GM21786 (cell line): ENCODE measurements around the gene ADGRB2.
"Not testable (repeated sequence)": the region's sequence is repeated elsewhere in the genome, so short reads cannot be mapped to it uniquely, and the experiment has no call there.

ENCODE experiments used
- ATAC-seq: cut with Tn5 transposase; IDR thresholded peaks from one replicate; pipeline ENCODE4 v1.9.1; 2021; ENCODE audit not compliant: unreplicated experiment

The ADGRB2 gene

GRCh38 chr1:31730336-31731048, 33.6 kb downstream of the ADGRB2 start:
- no peak for ATAC-seq

- ATAC-seq, result no peak
Observed at GRCh38 chr1:31727849-31728248, 36.3 kb downstream of the ADGRB2 start.

DNA sequence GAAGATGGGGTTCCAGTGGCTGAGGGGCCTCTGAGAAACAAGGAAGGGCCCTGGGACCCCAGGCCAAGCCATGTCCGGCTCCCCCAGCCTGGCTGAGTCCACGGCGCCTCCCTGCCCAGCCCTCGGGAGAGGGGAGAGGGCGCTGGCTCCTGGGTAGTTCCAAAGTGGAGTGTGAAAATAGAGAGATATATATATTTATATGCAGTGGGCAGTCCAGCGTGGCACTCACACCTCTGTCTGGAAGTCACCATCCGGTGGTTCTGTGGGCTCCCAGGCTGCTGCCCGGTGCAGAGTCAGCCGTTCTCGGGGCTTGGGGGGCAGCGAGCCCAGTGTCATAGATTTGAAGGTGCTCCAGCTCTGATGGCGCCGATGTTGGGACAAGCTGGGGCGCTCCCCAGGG, 36.9 kb downstream of the ADGRB2 start:
- ATAC-seq, result no peak

DNA sequence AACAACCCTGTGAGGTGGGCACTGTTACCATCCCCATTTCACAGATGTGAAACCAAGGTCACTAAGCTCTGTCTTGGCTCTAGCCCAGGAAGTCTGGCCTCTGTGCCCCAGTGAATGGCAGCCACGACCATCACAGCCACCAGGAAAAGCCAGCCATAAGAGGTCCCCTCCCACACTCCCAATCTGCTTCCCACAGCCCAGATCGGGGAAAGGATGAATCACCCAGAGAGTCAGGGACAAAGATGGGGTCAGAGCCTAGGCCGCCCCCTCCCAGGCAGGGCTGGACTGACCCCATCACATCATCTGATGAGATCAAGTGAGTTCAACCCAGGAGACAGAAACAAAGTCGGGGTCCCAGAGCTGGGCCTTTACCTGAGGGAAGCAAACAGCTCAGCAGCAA, 37.4 kb downstream of the ADGRB2 start:
- no peak for ATAC-seq

GRCh38 chr1:31725777-31726535, 38.2 kb downstream of the ADGRB2 start:
- ATAC-seq, result no peak

GRCh38 chr1:31725134-31725533, 39.0 kb downstream of the ADGRB2 start:
- no peak for ATAC-seq

GRCh38 chr1:31723828-31724359, 40.2 kb downstream of the ADGRB2 start:
- ATAC-seq, result no peak

DNA sequence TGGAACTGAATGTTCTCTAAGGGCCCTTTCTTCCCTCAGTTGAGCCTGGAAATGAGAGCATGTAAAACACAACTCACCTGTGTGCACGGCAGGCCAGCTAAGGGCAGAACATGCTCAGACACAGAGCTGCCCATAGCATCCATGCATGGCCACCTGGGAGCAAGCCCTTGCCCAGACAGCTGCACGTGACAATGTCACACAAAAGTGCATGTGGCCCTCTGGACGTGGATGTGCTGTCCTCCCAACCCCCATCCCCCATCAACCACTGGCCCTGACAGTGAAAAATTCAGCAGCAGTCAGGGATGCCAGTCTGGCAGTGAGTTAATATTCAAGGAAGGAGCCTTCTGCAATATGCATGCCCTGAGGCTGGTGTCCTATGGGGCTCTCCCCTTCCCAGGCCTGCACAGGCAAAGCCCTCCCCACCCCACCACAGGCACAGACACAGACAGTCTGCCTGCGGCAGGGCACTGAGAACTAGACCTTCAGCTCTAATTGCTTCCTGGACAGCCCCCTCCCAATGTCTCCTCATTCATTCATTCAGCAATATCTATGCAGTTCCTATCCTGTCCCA, 45.7 kb downstream of the ADGRB2 start:
- no peak for ATAC-seq

DNA sequence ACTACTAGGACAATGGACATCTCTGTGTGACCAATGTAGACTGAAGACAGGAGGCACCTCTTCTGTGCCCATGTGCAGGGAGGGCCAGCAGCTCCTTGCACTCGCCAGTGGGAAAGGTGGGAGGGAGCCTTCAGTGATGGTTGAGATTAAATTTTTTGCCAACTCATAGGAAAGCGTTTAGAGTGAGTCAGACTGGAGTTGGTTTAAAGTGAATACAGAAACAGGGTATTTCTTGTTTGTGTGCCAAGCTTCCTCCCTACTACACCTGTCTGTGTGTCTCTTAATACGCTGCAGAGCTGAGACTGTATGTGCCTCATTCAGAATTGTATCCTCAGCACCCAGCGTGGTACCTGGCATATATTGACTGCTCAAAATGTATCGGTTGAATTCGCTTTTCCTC, 46.8 kb downstream of the ADGRB2 start:
- no peak for ATAC-seq

- ATAC-seq, result no peak
Observed at GRCh38 chr1:31715873-31716220, 48.3 kb downstream of the ADGRB2 start.

DNA sequence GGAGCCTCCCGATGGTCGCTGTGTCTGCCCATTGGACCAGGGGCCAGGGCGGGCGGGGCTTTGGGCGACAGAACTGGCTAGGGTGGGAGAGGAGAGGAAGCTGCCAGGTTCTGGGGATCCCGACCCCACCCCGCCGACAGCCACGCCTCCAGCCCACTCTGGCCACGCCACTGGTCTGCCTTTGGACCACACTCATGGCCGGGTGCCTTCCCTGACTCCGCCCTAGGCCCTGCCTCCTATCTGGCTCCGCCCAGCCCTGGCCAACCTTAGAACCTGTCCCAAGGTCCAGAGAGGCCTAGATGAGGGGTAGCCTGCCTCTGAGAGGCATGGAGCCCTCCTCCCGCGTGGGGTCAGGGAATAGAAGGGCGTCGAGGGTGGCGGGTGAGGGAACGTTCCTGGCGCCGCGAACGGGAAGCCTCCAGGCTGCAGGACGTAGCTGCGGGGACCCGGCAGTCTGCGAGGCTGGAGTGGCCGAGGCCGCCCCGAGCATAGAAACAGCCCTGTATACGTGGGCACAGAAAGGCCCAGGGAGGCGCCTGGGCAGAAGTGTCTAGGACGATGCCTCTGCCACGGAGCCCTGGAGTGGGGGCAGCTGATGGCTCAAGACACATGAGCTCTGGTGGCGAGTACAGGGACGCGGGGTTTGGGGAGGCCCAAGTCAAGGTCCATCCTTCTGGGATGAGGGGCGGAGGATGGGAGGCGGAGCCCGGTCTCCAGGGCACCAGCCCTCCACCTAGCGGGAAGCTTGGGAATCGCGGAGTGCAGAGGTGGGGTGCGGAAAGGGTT, 48.9 kb downstream of the ADGRB2 start:
- no peak for ATAC-seq

DNA sequence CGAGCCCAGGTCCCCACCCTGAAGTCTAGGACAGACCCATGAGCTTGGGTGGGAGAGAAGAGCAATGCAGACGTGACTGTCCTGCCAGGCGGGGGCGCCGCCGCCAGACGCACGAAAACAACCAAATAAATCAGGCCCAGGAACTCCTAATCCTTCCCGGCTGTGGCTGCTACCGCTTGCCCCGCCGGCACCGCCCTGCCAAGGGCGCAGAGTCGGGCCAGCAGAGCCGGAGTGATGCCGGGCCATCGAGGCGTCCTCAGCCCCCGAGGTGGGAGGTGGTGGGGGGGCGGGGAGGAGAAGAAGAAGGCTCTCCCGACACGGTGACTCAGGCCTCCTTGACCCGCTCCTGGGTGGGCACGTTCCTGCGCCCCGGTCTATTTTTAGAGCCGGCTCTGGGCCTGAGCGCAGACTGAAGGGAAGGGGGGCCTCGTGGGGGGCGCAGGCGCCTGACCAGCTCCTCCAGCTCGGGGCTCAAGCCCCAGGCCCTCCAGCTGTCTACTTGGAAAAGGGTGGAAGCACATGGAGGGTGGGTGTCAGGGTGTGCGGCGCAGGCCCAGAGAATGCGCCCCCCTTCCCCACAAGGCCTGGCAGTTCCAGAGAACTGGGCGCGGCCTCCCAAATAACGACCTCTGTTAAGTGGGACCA, 49.6 kb downstream of the ADGRB2 start:
- ATAC-seq, result no peak

- no peak for ATAC-seq
Observed at GRCh38 chr1:31712630-31713029, 51.5 kb downstream of the ADGRB2 start.

DNA sequence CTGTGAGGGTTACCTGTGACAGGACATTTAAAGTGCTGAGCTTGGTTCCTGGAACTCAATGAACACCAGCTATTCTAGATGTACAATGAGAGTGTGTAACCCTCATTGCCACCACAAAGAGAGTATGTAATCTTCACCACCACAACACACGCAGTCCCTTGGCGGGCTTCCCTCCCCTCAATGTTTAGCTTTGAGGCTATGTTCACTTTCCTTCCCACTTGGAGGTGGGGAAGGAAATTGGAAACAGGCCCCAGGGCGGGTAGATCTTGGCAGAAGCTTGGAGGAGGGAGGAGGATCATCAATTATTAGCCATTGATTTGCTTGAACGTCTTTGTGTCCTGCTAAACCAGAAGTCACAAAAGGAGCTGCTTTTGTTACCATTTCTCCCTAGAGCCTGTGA, 52.1 kb downstream of the ADGRB2 start:
- ATAC-seq, result no peak

GRCh38 chr1:31708324-31708723, 55.8 kb downstream of the ADGRB2 start:
- no peak for ATAC-seq

DNA sequence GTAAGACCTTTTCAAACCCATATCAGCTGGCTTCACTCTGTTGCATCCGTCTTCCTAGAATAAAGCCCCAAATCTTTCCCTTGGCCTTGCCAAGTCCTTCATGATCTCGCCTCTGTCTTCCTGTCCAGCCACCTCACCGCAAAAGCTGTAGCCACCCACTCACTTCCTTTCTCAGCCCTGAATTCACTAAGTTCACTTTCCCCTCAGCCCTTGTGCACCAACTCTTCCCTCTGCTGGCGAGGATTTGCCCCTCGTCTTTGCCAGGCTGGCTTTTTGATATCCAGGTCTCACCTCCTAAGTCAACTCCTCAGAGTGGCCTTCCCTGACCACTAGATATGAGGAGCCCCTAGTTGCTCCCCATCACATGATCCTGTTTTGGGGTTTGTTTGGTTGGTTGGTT, 56.4 kb downstream of the ADGRB2 start:
- ATAC-seq, result no peak

- not testable (repeated sequence) for ATAC-seq
Observed at GRCh38 chr1:31707059-31707600, 57.0 kb downstream of the ADGRB2 start.

DNA sequence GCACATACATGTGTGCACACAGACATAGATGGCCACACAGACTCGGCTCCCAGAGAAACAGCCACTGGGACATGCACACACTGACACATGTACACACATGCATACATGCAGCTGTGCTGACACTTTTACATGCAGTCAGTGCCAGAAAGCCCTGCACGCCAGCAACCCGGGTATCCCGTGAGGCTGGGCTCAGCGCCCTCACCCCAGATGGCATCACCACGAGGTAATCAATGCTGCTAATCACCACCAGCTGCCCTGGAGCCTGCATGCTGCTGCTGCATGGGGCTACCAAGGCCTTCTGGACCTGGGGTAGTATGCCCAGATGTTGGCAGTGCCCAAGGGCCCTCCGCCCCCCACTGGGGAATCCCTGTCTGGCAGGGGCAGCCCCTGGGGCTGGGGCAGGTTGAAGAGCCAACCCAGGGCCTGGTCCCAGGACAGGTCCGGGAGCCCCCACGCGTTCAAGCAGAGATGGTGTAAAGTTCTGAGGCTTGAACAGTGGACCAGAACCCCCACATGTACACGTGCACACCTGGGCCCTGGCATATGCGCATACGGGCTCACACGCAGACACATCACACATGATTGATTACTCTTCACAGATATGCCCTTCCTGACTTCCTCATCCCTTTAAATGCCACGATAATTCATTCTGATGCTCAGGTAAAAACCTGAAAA, 57.6 kb downstream of the ADGRB2 start:
- ATAC-seq, result no peak

DNA sequence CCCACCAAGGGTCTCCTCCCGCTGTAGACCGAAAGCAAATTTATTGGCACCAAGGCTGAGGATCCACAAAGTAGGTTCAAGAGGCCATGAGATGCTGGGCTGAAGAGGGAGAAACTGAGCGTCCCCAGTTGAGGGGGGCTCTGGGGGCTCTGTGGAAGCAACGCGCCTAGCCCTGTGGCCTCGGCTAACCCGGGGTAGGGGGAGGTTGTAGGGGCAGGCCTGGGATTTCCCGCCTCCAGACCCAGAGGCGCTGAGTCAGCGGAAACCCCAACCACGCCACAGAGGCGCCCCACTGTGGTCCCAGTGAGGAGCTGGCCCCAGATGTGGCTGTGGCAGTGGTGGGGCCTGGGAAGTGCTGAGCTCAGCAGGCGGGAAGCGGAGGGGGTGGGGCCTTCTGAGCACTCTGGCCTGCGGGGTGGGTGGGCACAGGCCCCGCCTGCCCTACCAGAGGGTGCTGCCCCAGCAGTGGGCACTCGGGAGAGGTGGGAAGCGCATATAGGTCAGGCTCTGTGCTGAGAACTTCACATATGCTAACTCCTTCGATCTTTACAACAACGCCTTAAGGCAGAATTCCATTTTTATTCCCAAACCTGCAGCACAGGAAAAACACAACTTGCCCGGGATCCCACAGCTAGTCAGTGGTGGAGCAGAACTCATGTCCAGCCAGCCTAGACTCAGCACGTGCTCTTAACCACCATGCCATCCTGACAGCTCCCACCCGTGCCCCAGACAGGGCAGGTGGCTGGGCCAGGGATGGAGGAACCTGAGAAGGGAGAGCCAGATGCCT, 58.9 kb downstream of the ADGRB2 start:
- no peak for ATAC-seq
